CD8-positive, alpha-beta memory T cell (primary cell): ENCODE measurements around the gene SH3BGRL. TPM values are rescaled to one million over a fixed set of nuclear protein-coding genes. Genes with fewer than 3 reads are reported as not detected.
A peak's percentile ranks its signal among the peaks of the same experiment; 100 is the strongest.

Source experiments
- CTCF ChIA-PET: fragments of 350-600 bp; sonication (Branson Sonifier 250); formaldehyde crosslinking; loops from one replicate; lab custom pipeline; 2021; ENCODE audit warnings: antibody characterized with exemption; lab: Charles Lee
- POLR2A ChIA-PET: fragments of 350-600 bp; sonication (Branson Sonifier 250); formaldehyde crosslinking; loops from one replicate; lab custom pipeline; 2021; ENCODE audit warnings: antibody characterized with exemption; lab: Charles Lee
- DNase-seq, 5 donors: peaks; one replicate each; pipeline versions ENCODE4 v3.0.0 to v3.0.0-alpha.2; 2020 to 2022; ENCODE audit warnings: mixed read lengths in 1 of 5
- H3K27ac ChIP-seq: one replicate; pipeline ENCODE4 v1.7.0; 2013; ENCODE audit warnings: low read depth, mild to moderate bottlenecking, low read length, moderate library complexity
- H3K27me3 ChIP-seq: 2 replicates; pipeline ENCODE4 v1.7.0; 2013; ENCODE audit warnings: low read length, mild to moderate bottlenecking; ENCODE audit not compliant: insufficient read depth, poor library complexity, severe bottlenecking
- H3K36me3 ChIP-seq: 2 replicates; pipeline ENCODE4 v1.7.0; 2013; ENCODE audit warnings: mild to moderate bottlenecking, low read length, moderate library complexity; ENCODE audit not compliant: insufficient read depth
- H3K4me1 ChIP-seq: 2 replicates; pipeline ENCODE4 v1.7.0; 2013; ENCODE audit warnings: mild to moderate bottlenecking, low read length, moderate library complexity; ENCODE audit not compliant: insufficient read depth
- H3K4me3 ChIP-seq: 2 replicates; pipeline ENCODE4 v1.7.0; 2013; ENCODE audit warnings: mild to moderate bottlenecking, low read length
- H3K9me3 ChIP-seq: 2 replicates; pipeline ENCODE4 v1.7.0; 2013; ENCODE audit warnings: mild to moderate bottlenecking, low read length
- H3K27ac Mint-ChIP-seq, 8 donors: one replicate each; pipeline ENCODE4 v1.8.0; 2020 to 2021; ENCODE audit warnings: mixed read lengths in 8 of 8, mild to moderate bottlenecking in 6 of 8, inconsistent platforms in 3 of 8, moderate library complexity in 3 of 8
- H3K27me3 Mint-ChIP-seq, 2 donors: one replicate each; pipeline ENCODE4 v1.8.0; 2020 to 2021; ENCODE audit warnings: mixed read lengths in 2 of 2, mild to moderate bottlenecking in 1 of 2, moderate library complexity in 1 of 2
- H3K36me3 Mint-ChIP-seq, 3 donors: one replicate each; pipeline ENCODE4 v1.8.0; 2020 to 2021; ENCODE audit warnings: mixed read lengths in 3 of 3, inconsistent platforms in 1 of 3, mild to moderate bottlenecking in 1 of 3
- H3K4me1 Mint-ChIP-seq, 3 donors: one replicate each; pipeline ENCODE4 v1.8.0; 2020 to 2021; ENCODE audit warnings: mixed read lengths in 3 of 3, inconsistent platforms in 1 of 3, mild to moderate bottlenecking in 1 of 3
- H3K4me3 Mint-ChIP-seq, 7 donors: one replicate each; pipeline ENCODE4 v1.8.0; 2020 to 2021; ENCODE audit warnings: mixed read lengths in 7 of 7, mild to moderate bottlenecking in 6 of 7, moderate library complexity in 4 of 7, inconsistent platforms in 2 of 7
- H3K9me3 Mint-ChIP-seq, 5 donors: one replicate each; pipeline ENCODE4 v1.8.0; 2020 to 2022; ENCODE audit warnings: mixed read lengths in 5 of 5, mild to moderate bottlenecking in 3 of 5, moderate library complexity in 2 of 5, inconsistent platforms in 1 of 5
- polyA plus RNA-seq: library from polyadenylated mRNA; unstranded; fragments of 300-500 nt; fragmentation: Illumina TruSeq; gene quantifications from one replicate; pipeline ENCODE4 v1.2.3, GENCODE V29; 2021
- total RNA-seq, 2 experiments: library from RNA; stranded (reverse); gene quantifications; one replicate each; pipeline ENCODE4 v1.2.3, GENCODE V29; 2021

The SH3BGRL gene
- total and polyA plus RNA-seq, 3 experiments from 2014 or later: 30.7 to 190 (median 31.1) TPM

- ChIA-PET POLR2A (no interaction called here), CTCF (no interaction called here)
- H3K9me3 ChIP-seq: no peaks in the 10 kb centered on the region
- no peaks in the 10 kb centered on the region for H3K27me3 ChIP-seq
- H3K4me3 ChIP-seq: no peak overlapping the region
- Mint-ChIP-seq H3K27me3 (peaks cover 0 to 2% of the 10 kb centered on the region in 2 donors), H3K36me3 (peaks cover 0 to 24% (median 3%) of the 10 kb centered on the region in 3 donors), H3K4me1 (peaks cover 23 to 67% (median 36%) of the 10 kb centered on the region in 3 donors), H3K9me3 (no peaks in the 10 kb centered on the region), H3K27ac (no peak overlapping the region), H3K4me3 (peak overlapping the region in 1 of 7 donors; percentile 4)
- H3K36me3 ChIP-seq: no peaks in the 10 kb centered on the region
- DNase-seq: no peak
- H3K4me1 ChIP-seq: no peaks in the 10 kb centered on the region
- H3K27ac ChIP-seq: no peak overlapping the region
Measured at GRCh38 chrX:81232218-81232617, 30.3 kb downstream of the SH3BGRL start.

- peaks cover 9 to 59% (median 21%) of the 10 kb centered on the region in 3 donors for H3K36me3 Mint-ChIP-seq
- ChIA-PET CTCF (no interaction called here), POLR2A (no interaction called here)
- Histone ChIP-seq H3K9me3 (no peaks in the 10 kb centered on the region), H3K36me3 (no peaks in the 10 kb centered on the region), H3K27me3 (no peaks in the 10 kb centered on the region), H3K4me3 (no peak overlapping the region), H3K4me1 (no peaks in the 10 kb centered on the region), H3K27ac (no peak overlapping the region)
- H3K9me3 Mint-ChIP-seq: peaks cover 0 to 5% (median 0%) of the 10 kb centered on the region in 5 donors
- no peak for DNase-seq
- H3K4me1 Mint-ChIP-seq: peaks cover 3 to 31% (median 10%) of the 10 kb centered on the region in 3 donors
- H3K4me3 Mint-ChIP-seq: no peak overlapping the region
- no peaks in the 10 kb centered on the region for H3K27me3 Mint-ChIP-seq
- no peak overlapping the region for H3K27ac Mint-ChIP-seq
Measured at GRCh38 chrX:81237516-81237915, 35.6 kb downstream of the SH3BGRL start.

GRCh38 chrX:81238166-81238565 is 36.3 kb downstream of the SH3BGRL start:
- Mint-ChIP-seq H3K4me1 (peaks cover 2 to 31% (median 7%) of the 10 kb centered on the region in 3 donors), H3K4me3 (peak overlapping the region in 1 of 7 donors; percentile 37), H3K27ac (no peak overlapping the region), H3K27me3 (no peaks in the 10 kb centered on the region), H3K9me3 (peaks cover 0 to 5% (median 0%) of the 10 kb centered on the region in 5 donors), H3K36me3 (peaks cover 9 to 57% (median 21%) of the 10 kb centered on the region in 3 donors)
- Histone ChIP-seq H3K36me3 (no peaks in the 10 kb centered on the region), H3K4me1 (no peaks in the 10 kb centered on the region), H3K4me3 (no peak overlapping the region), H3K27me3 (no peaks in the 10 kb centered on the region), H3K9me3 (no peaks in the 10 kb centered on the region), H3K27ac (no peak overlapping the region)
- ChIA-PET CTCF (no interaction called here), POLR2A (no interaction called here)
- no peak for DNase-seq

GRCh38 chrX:81240701-81241331 is 38.9 kb downstream of the SH3BGRL start:
- H3K36me3 ChIP-seq: no peaks in the 10 kb centered on the region
- H3K27ac ChIP-seq: no peak overlapping the region
- no peaks in the 10 kb centered on the region for H3K9me3 ChIP-seq
- Mint-ChIP-seq H3K4me1 (peaks cover 1 to 26% (median 2%) of the 10 kb centered on the region in 3 donors), H3K4me3 (no peak overlapping the region), H3K27ac (peak overlapping the region in 1 of 8 donors; percentile 22), H3K36me3 (peaks cover 9 to 49% (median 21%) of the 10 kb centered on the region in 3 donors), H3K27me3 (no peaks in the 10 kb centered on the region), H3K9me3 (peaks cover 0 to 5% (median 0%) of the 10 kb centered on the region in 5 donors)
- no peak overlapping the region for H3K4me3 ChIP-seq
- ChIA-PET CTCF (no interaction called here), POLR2A (no interaction called here)
- H3K27me3 ChIP-seq: no peaks in the 10 kb centered on the region
- H3K4me1 ChIP-seq: no peaks in the 10 kb centered on the region
- DNase-seq: no peak

GRCh38 chrX:81241753-81242152 is 39.9 kb downstream of the SH3BGRL start:
- H3K27me3 ChIP-seq: no peaks in the 10 kb centered on the region
- H3K9me3 ChIP-seq: no peaks in the 10 kb centered on the region
- no peaks in the 10 kb centered on the region for H3K36me3 ChIP-seq
- H3K27ac ChIP-seq: no peak overlapping the region
- H3K4me1 Mint-ChIP-seq: peaks cover 3 to 32% (median 9%) of the 10 kb centered on the region in 3 donors
- H3K36me3 Mint-ChIP-seq: peaks cover 9 to 42% (median 21%) of the 10 kb centered on the region in 3 donors
- no peak for DNase-seq
- H3K27ac Mint-ChIP-seq: no peak overlapping the region
- no peak overlapping the region for H3K4me3 ChIP-seq
- H3K4me1 ChIP-seq: no peaks in the 10 kb centered on the region
- ChIA-PET POLR2A (no interaction called here), CTCF (no interaction called here)
- H3K4me3 Mint-ChIP-seq: no peak overlapping the region
- peaks cover 0 to 5% (median 0%) of the 10 kb centered on the region in 5 donors for H3K9me3 Mint-ChIP-seq
- H3K27me3 Mint-ChIP-seq: no peaks in the 10 kb centered on the region

- Mint-ChIP-seq H3K36me3 (peaks cover 0 to 3% (median 0%) of the 10 kb centered on the region in 3 donors), H3K4me3 (no peak overlapping the region), H3K27ac (no peak overlapping the region), H3K4me1 (peaks cover 30 to 64% (median 41%) of the 10 kb centered on the region in 3 donors), H3K9me3 (no peaks in the 10 kb centered on the region), H3K27me3 (no peaks in the 10 kb centered on the region)
- H3K4me1 ChIP-seq: no peaks in the 10 kb centered on the region
- H3K27me3 ChIP-seq: no peaks in the 10 kb centered on the region
- H3K4me3 ChIP-seq: no peak overlapping the region
- H3K27ac ChIP-seq: no peak overlapping the region
- DNase-seq: no peak
- H3K9me3 ChIP-seq: no peaks in the 10 kb centered on the region
- POLR2A ChIA-PET: no interaction called here
- CTCF ChIA-PET: no interaction called here
- H3K36me3 ChIP-seq: no peaks in the 10 kb centered on the region
Measured at GRCh38 chrX:81255876-81256275, 54.0 kb downstream of the SH3BGRL start.

- ChIA-PET POLR2A (no interaction called here), CTCF (no interaction called here)
- Mint-ChIP-seq H3K4me1 (peaks cover 33 to 79% (median 43%) of the 10 kb centered on the region in 3 donors), H3K27me3 (no peaks in the 10 kb centered on the region), H3K4me3 (no peak overlapping the region), H3K27ac (no peak overlapping the region), H3K36me3 (peaks cover 0 to 3% (median 0%) of the 10 kb centered on the region in 3 donors), H3K9me3 (no peaks in the 10 kb centered on the region)
- no peaks in the 10 kb centered on the region for H3K36me3 ChIP-seq
- no peaks in the 10 kb centered on the region for H3K4me1 ChIP-seq
- no peak overlapping the region for H3K4me3 ChIP-seq
- H3K9me3 ChIP-seq: no peaks in the 10 kb centered on the region
- H3K27ac ChIP-seq: no peak overlapping the region
- H3K27me3 ChIP-seq: no peaks in the 10 kb centered on the region
- no peak for DNase-seq
Measured at GRCh38 chrX:81257817-81258216, 55.9 kb downstream of the SH3BGRL start.

- Histone ChIP-seq H3K4me1 (no peaks in the 10 kb centered on the region), H3K9me3 (no peaks in the 10 kb centered on the region), H3K36me3 (no peaks in the 10 kb centered on the region), H3K27ac (no peak overlapping the region), H3K4me3 (no peak overlapping the region), H3K27me3 (no peaks in the 10 kb centered on the region)
- no peak overlapping the region for H3K4me3 Mint-ChIP-seq
- ChIA-PET CTCF (no interaction called here), POLR2A (no interaction called here)
- peaks cover 34 to 78% (median 36%) of the 10 kb centered on the region in 3 donors for H3K4me1 Mint-ChIP-seq
- no peaks in the 10 kb centered on the region for H3K27me3 Mint-ChIP-seq
- DNase-seq: no peak
- H3K9me3 Mint-ChIP-seq: no peaks in the 10 kb centered on the region
- peaks cover 0 to 2% (median 0%) of the 10 kb centered on the region in 3 donors for H3K36me3 Mint-ChIP-seq
- H3K27ac Mint-ChIP-seq: no peak overlapping the region
Measured at GRCh38 chrX:81259020-81259713, 57.3 kb downstream of the SH3BGRL start.
